ENCODE data around the gene EED.
"Not testable (repeated sequence)": the region's sequence is repeated elsewhere in the genome, so short reads cannot be mapped to it uniquely, and the experiment has no call there.

Gene EED

DNA sequence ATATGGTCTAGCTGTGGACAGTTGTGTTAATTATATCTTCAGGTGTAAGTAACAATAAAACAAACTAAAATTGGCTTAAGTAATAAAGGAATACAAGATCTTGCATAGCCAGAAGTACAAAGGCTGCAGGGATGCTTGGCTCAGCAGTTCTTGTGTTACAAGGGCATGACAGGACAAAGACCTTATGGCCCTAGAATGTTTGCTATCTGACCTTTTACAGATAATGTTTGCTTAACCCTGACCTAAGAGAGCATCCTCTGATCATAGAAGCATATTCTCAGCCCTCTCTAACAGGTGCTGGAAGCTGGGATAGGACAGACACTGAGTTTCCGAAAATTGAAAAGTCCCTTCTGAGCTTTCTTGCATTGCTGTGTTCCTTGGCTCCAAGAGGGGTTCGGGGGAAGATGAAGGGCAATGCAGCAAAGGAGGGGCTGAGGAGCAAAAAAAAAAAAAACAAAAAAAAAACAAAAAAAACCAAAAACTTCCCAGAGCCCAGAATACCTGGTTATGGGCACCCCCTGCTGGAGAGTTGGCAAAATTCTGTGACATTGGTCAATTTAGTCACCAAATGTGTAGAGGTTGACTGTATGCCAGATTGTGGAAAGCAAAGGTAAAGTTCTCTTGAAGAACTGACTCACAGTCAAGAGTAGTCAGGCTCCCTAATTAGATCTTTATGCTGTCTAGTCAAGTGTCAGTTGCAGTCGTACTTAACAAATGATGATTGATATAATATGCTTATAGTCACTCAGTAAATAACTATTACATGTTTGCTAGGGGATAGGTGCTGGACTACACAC is 47.1 kb downstream of the EED start:
- H3K27ac ChIP-seq, result no peak overlapping the region
- H3K4me3 ChIP-seq, result no peak overlapping the region
- H3K9ac ChIP-seq, result no peak overlapping the region
- no peaks in the 10 kb centered on the region for H3K36me3 ChIP-seq
- no peaks in the 10 kb centered on the region for H3K27me3 ChIP-seq
- H3K4me1 ChIP-seq, result peaks cover 0 to 30% (median 4%) of the 10 kb centered on the region in 10 experiments; a peak in 8 of 20 replicates
- TF ChIP-seq Cebpa-rat (IDR thresholded peaks at IDR 0.05), result no peak
- no peak overlapping the region for H3K4me2 ChIP-seq
- H3K9me3 ChIP-seq (replicated peaks in 1 of 11), result 0 out of 22 replicates have a peak, but pooled peaks cover 0 to 6% (median 0%) of the 10 kb centered on the region in 11 experiments
- no peaks in the 10 kb centered on the region; a peak in 1 of 22 replicates for H4K20me1 ChIP-seq

DNA sequence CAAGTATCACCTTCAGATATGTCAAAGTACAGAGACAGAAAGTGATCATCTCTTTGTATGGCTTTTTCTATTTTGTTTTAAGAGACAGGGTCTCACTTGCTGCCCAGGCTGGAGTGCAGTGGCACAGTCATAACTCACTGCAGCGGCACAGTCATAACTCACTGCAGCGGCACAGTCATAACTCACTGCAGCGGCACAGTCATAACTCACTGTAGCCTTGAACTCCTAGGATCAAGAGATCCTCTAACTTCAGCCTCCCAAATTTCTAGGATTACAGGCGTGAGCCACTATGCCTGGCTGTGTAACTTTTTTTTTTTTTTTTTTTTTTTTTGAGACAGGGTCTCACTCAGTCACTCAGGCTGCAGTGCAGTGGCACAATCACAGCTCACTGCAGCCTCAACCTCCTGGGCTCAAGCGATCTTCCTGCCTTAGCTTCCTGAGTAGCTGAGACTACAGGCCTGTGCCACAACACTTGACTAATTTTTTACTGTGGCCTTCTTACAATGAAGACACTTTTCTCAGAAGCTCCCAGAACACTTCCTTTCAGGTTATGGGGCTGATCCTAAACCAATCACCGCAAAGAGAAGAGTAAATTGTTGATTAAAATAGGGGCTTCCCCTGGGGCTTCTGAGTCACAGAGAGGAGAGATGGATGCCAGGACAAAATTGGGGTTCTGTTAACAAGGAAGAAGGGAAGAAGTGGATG is 48.5 kb downstream of the EED start:
- H3K9me3 ChIP-seq (replicated peaks in 1 of 11), result 0 out of 22 replicates have a peak, but pooled peaks cover 0 to 6% (median 0%) of the 10 kb centered on the region in 11 experiments
- no peak for TF ChIP-seq Cebpa-rat (IDR thresholded peaks at IDR 0.05)
- no peak overlapping the region for H3K4me3 ChIP-seq
- no peak overlapping the region for H3K9ac ChIP-seq
- H3K27me3 ChIP-seq, result no peaks in the 10 kb centered on the region
- H3K36me3 ChIP-seq, result no peaks in the 10 kb centered on the region
- no peaks in the 10 kb centered on the region; a peak in 1 of 22 replicates for H4K20me1 ChIP-seq
- H3K27ac ChIP-seq, result no peak overlapping the region
- peaks cover 0 to 23% (median 4%) of the 10 kb centered on the region in 10 experiments; a peak in 8 of 20 replicates for H3K4me1 ChIP-seq
- H3K4me2 ChIP-seq, result no peak overlapping the region

DNA sequence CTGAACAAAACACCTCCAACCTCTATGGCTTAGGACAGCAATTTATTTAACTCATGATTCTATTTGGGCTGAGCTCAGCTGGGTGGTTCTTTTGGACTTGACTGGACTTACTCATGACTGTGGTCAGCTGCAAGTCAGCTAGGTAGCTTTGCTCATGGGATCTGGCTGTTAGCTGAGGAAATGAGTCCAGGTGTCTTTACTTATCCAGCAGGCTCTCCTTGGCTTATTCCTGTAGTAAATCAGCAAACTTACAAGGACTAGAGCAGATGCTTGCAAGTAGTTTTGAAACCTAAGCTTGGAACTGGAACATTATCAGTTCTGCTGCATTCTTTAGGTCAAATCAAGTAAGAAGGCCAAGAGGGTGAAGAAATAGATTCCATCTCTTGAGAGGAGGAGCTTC is 49.5 kb downstream of the EED start:
- Histone ChIP-seq H3K36me3 (no peaks in the 10 kb centered on the region), H3K27ac (no peak overlapping the region), H3K4me3 (no peak overlapping the region), H3K4me1 (peaks cover 0 to 13% (median under 1%) of the 10 kb centered on the region in 10 experiments; a peak in 7 of 20 replicates), H3K9ac (no peak overlapping the region), H3K27me3 (no peaks in the 10 kb centered on the region), H4K20me1 (no peaks in the 10 kb centered on the region; a peak in 1 of 22 replicates), H3K9me3 (replicated peaks in 1 of 11) (0 out of 22 replicates have a peak, but pooled peaks cover 0 to 6% (median 0%) of the 10 kb centered on the region in 11 experiments), H3K4me2 (no peak overlapping the region)
- TF ChIP-seq Cebpa-rat (IDR thresholded peaks at IDR 0.05), result no peak

DNA sequence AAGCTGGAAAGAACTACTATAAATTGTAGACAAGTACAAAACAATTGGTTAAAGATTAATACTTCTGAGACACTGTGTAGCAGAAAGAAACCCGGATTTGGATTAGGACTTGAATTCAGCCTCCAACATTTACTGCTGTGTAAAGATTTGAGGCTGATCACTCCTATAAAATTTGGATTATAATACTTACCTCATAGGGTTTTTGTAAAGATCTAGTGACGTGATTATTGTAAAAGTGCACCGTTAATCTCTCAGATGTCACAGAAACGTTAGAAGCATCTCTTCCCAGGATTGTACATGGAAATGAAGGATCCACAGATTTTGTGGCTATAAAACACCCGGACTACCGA is 57.2 kb downstream of the EED start:
- TF ChIP-seq Cebpa-rat (IDR thresholded peaks at IDR 0.05), result no peak
- Histone ChIP-seq H3K4me3 (peak overlapping the region; percentile 70 to 81 (median 76)), H3K36me3 (peaks cover 17 to 26% (median 21%) of the 10 kb centered on the region in 11 experiments; a peak in 20 of 22 replicates), H3K27ac (peak overlapping the region in 7 of 11 experiments; percentile 87 to 95 (median 91); a peak in 14 of 22 replicates), H3K4me1 (peaks cover 6 to 41% (median 13%) of the 10 kb centered on the region in 10 experiments; a peak in 19 of 20 replicates), H4K20me1 (no peaks in the 10 kb centered on the region), H3K9ac (peak overlapping the region in 9 of 11 experiments; percentile 82 to 93 (median 87); a peak in 13 of 22 replicates), H3K4me2 (peak overlapping the region; percentile 52 to 92 (median 78)), H3K27me3 (no peaks in the 10 kb centered on the region), H3K9me3 (replicated peaks in 1 of 11) (peaks cover 0 to 18% (median 7%) of the 10 kb centered on the region in 11 experiments; a peak in 10 of 22 replicates)

DNA sequence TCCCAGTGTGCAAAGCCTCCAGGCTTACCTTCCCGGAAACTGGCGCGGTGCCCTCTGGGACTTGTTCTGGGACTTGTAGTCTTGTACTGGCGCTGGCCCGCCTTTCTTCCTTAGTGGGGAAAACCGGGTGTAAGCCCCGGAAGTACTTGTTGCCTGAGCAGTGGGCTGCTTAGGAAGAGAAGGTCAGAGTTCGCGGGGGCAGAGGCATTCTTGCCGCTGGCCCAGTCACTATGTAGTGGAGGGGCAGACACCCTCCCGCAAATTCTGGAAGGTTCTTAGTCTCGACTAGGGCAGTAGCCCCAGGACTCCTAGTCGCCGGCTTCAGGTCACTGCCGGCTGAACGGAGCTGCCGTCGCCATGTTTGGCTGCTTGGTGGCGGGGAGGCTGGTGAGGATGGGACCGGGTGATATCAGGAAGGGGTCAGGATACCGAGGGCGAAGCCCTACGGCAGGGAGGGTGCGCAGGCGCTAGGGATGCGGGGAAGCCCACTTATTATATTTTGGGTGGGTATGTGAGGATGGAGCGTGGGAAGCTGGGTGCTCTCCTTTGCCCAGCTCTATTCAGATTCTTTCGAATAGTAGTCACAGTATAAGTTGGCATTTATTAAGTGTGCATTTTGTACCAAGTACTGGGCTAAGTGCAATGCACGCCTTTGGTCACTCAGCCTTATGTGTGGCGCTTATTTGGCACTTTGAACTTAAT is 57.7 kb downstream of the EED start, which contains the start of gene HIKESHI:
HIKESHI (plus strand) TSS at position 149 of the 702 bp plus-strand sequence; CDS start at position 358, 209 bp downstream.
- peaks cover 6 to 41% (median 13%) of the 10 kb centered on the region in 10 experiments; a peak in 19 of 20 replicates for H3K4me1 ChIP-seq
- no peak for TF ChIP-seq Cebpa-rat (IDR thresholded peaks at IDR 0.05)
- no peaks in the 10 kb centered on the region for H3K27me3 ChIP-seq
- peak within 1 kb of the TSS; percentile 82 to 93 (median 87) for H3K9ac ChIP-seq
- peak within 1 kb of the TSS; percentile 71 to 92 (median 86) for H3K4me2 ChIP-seq
- peaks cover 0 to 19% (median 8%) of the 10 kb centered on the region in 11 experiments; a peak in 10 of 22 replicates for H3K9me3 ChIP-seq (replicated peaks in 1 of 11)
- no peaks in the 10 kb centered on the region for H4K20me1 ChIP-seq
- peak within 1 kb of the TSS; percentile 82 to 95 (median 89) for H3K27ac ChIP-seq
- peaks cover 18 to 27% (median 21%) of the 10 kb centered on the region in 11 experiments; a peak in 20 of 22 replicates for H3K36me3 ChIP-seq
- H3K4me3 ChIP-seq, result peak within 1 kb of the TSS; percentile 70 to 81 (median 76)

DNA sequence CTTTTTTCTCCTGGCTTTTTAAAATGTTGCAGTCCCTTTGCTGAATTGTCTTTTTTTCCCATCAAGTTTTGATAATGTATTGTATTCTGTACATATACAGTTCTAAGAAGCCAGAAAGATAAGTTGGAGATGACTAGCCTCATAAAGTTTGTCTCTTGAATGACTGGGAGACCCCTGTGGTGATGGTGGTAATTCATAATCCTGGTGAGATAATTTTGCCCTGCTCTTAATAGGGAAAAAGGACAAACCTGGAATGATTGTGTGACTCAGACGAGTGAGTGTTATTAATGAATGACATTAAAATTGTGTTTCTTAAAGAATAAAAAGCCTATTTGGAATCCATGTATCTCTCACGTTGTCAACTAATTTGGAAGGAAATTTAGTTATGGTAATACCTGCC is 58.7 kb downstream of the EED start:
- Histone ChIP-seq H3K9ac (peak overlapping the region; percentile 82 to 93 (median 87); a peak in 21 of 22 replicates), H3K27me3 (no peaks in the 10 kb centered on the region), H3K4me2 (peak overlapping the region; percentile 71 to 92 (median 86)), H3K36me3 (peaks cover 18 to 27% (median 21%) of the 10 kb centered on the region in 11 experiments; a peak in 20 of 22 replicates), H3K4me3 (peak overlapping the region; percentile 70 to 81 (median 76)), H3K4me1 (peaks cover 6 to 35% (median 13%) of the 10 kb centered on the region in 10 experiments; a peak in 19 of 20 replicates), H4K20me1 (no peaks in the 10 kb centered on the region), H3K9me3 (replicated peaks in 1 of 11) (peaks cover 0 to 20% (median 8%) of the 10 kb centered on the region in 11 experiments; a peak in 10 of 22 replicates), H3K27ac (peak overlapping the region in 6 of 11 experiments; percentile 86 to 95 (median 91); a peak in 7 of 22 replicates)
- TF ChIP-seq Cebpa-rat (IDR thresholded peaks at IDR 0.05), result no peak

DNA sequence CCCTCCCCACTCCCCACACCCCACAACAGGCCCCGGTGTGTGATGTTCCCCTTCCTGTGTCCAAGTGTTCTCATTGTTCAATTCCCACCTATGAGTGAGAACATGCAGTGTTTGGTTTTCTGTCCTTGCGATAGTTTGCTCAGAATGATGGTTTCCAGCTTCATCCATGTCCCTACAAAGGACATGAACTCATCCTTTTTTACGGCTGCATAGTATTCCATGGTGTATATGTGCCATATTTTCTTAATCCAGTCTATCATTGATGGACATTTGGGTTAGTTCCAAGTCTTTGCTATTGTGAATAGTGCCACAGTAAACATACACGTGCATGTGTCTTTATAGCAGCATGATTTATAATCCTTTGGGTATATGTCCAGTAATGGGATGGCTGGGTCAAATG is 64.2 kb downstream of the EED start:
- not testable (repeated sequence) for H3K27ac ChIP-seq, H3K27me3 ChIP-seq, H4K20me1 ChIP-seq, H3K4me2 ChIP-seq, H3K4me1 ChIP-seq, H3K4me3 ChIP-seq, H3K9ac ChIP-seq
- H3K36me3 ChIP-seq, result peaks cover 28 to 46% (median 38%) of the 10 kb centered on the region in 11 experiments
- peaks cover 0 to 22% (median 8%) of the 10 kb centered on the region in 11 experiments; a peak in 11 of 22 replicates for H3K9me3 ChIP-seq (replicated peaks in 1 of 11)

DNA sequence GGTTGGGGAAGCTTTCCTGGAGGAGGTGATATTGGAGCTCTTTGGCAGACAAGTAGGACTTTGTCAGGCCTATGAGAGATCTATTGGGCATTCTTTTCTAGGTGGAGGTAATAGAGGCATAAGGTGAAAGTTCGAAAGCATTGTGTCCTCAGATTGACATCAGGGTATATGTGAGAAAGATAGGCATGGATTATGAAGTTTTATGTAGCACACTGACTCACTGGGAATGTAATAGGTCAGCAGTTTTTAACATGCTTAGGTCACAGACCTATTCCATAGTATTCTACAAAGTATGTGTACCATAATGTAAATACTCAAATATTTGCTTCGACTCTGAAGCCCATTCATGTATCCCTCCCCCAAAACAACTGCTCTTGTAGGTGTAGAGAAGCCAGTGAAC is 69.2 kb downstream of the EED start:
- H3K36me3 ChIP-seq, result peaks cover 40 to 67% (median 55%) of the 10 kb centered on the region in 11 experiments
- H3K27ac ChIP-seq, result no peak overlapping the region
- no peak overlapping the region for H3K9ac ChIP-seq
- TF ChIP-seq Cebpa-rat (IDR thresholded peaks at IDR 0.05), result no peak
- no peak overlapping the region for H3K4me3 ChIP-seq
- H3K9me3 ChIP-seq (replicated peaks in 1 of 11), result peaks cover 0 to 6% (median 0%) of the 10 kb centered on the region in 11 experiments; a peak in 3 of 22 replicates
- no peaks in the 10 kb centered on the region for H3K27me3 ChIP-seq
- peaks cover 0 to 8% (median 0%) of the 10 kb centered on the region in 11 experiments; a peak in 1 of 22 replicates for H4K20me1 ChIP-seq
- H3K4me2 ChIP-seq, result no peak overlapping the region
- peaks cover 0 to 16% (median 0%) of the 10 kb centered on the region in 10 experiments; a peak in 5 of 20 replicates for H3K4me1 ChIP-seq

Measured in BLaER1 treated with 17β-estradiol and CSF1 and Interleukin-3, amounts not matched to agents 10 nM and 100 nM (cell line).